ENCODE results near the gene RAPGEF6.

RAPGEF6 gene

GRCh38 chr5:131459216-131459615, 175.8 kb downstream of the RAPGEF6 start:
- Histone ChIP-seq H3K36me3 (ENCODE audit: control insufficient read depth, insufficient read depth, low read length) (peaks cover 6% of the 10 kb centered on the region), H3K9ac (ENCODE audit: low read length) (no peak overlapping the region), H3K4me3 (ENCODE audit: low read length) (no peak overlapping the region), H3K27me3 (ENCODE audit: control insufficient read depth, insufficient read depth, low read length) (no peaks in the 10 kb centered on the region), H3K27ac (ENCODE audit: low read depth, low read length) (no peak overlapping the region), H3K4me1 (ENCODE audit: control insufficient read depth, insufficient read depth, low read length) (peaks cover 5% of the 10 kb centered on the region)

GRCh38 chr5:131457193-131457592, 177.8 kb downstream of the RAPGEF6 start:
- Histone ChIP-seq H3K27me3 (ENCODE audit: control insufficient read depth, insufficient read depth, low read length) (no peaks in the 10 kb centered on the region), H3K4me1 (ENCODE audit: control insufficient read depth, insufficient read depth, low read length) (peaks cover 5% of the 10 kb centered on the region), H3K27ac (ENCODE audit: low read depth, low read length) (no peak overlapping the region), H3K36me3 (ENCODE audit: control insufficient read depth, insufficient read depth, low read length) (peaks cover 3% of the 10 kb centered on the region), H3K9ac (ENCODE audit: low read length) (no peak overlapping the region), H3K4me3 (ENCODE audit: low read length) (no peak overlapping the region)

GRCh38 chr5:131450941-131451340, 184.1 kb downstream of the RAPGEF6 start:
- Histone ChIP-seq H3K27ac (ENCODE audit: low read depth, low read length) (no peak overlapping the region), H3K4me1 (ENCODE audit: control insufficient read depth, insufficient read depth, low read length) (no peaks in the 10 kb centered on the region), H3K4me3 (ENCODE audit: low read length) (no peak overlapping the region), H3K27me3 (ENCODE audit: control insufficient read depth, insufficient read depth, low read length) (no peaks in the 10 kb centered on the region), H3K9ac (ENCODE audit: low read length) (no peak overlapping the region), H3K36me3 (ENCODE audit: control insufficient read depth, insufficient read depth, low read length) (peaks cover 11% of the 10 kb centered on the region)

GRCh38 chr5:131441184-131441583, 193.8 kb downstream of the RAPGEF6 start:
- Histone ChIP-seq H3K27ac (ENCODE audit: low read depth, low read length) (no peak overlapping the region), H3K9ac (ENCODE audit: low read length) (no peak overlapping the region)

GRCh38 chr5:131436081-131436480, 198.9 kb downstream of the RAPGEF6 start:
- no peak overlapping the region for H3K4me3 ChIP-seq (ENCODE audit: low read length)
- H3K27me3 ChIP-seq (ENCODE audit: control insufficient read depth, insufficient read depth, low read length) = no peaks in the 10 kb centered on the region
- no peak overlapping the region for H3K27ac ChIP-seq (ENCODE audit: low read depth, low read length)
- H3K4me1 ChIP-seq (ENCODE audit: control insufficient read depth, insufficient read depth, low read length) = no peaks in the 10 kb centered on the region
- H3K36me3 ChIP-seq (ENCODE audit: control insufficient read depth, insufficient read depth, low read length) = peaks cover 5% of the 10 kb centered on the region
- no peak overlapping the region for H3K9ac ChIP-seq (ENCODE audit: low read length)

More at GRCh38 chr5:131441184-131441583, 193.8 kb downstream of the RAPGEF6 start:
- H3K27me3 ChIP-seq (ENCODE audit: control insufficient read depth, insufficient read depth, low read length) = no peaks in the 10 kb centered on the region
- H3K36me3 ChIP-seq (ENCODE audit: control insufficient read depth, insufficient read depth, low read length) = peaks cover 8% of the 10 kb centered on the region
- no peaks in the 10 kb centered on the region for H3K4me1 ChIP-seq (ENCODE audit: control insufficient read depth, insufficient read depth, low read length)
- H3K4me3 ChIP-seq (ENCODE audit: low read length) = no peak overlapping the region

- no peak overlapping the region for H3K27ac ChIP-seq (ENCODE audit: low read depth, low read length)
- no peak overlapping the region for H3K4me3 ChIP-seq (ENCODE audit: low read length)
- H3K27me3 ChIP-seq (ENCODE audit: control insufficient read depth, insufficient read depth, low read length) = no peaks in the 10 kb centered on the region
- no peak overlapping the region for H3K9ac ChIP-seq (ENCODE audit: low read length)
- peaks cover 17% of the 10 kb centered on the region for H3K36me3 ChIP-seq (ENCODE audit: control insufficient read depth, insufficient read depth, low read length)
- H3K4me1 ChIP-seq (ENCODE audit: control insufficient read depth, insufficient read depth, low read length) = no peaks in the 10 kb centered on the region
Observed at GRCh38 chr5:131433109-131433508, 201.9 kb downstream of the RAPGEF6 start.

GRCh38 chr5:131431794-131432193, 203.2 kb downstream of the RAPGEF6 start:
- peaks cover 21% of the 10 kb centered on the region for H3K36me3 ChIP-seq (ENCODE audit: control insufficient read depth, insufficient read depth, low read length)
- H3K4me3 ChIP-seq (ENCODE audit: low read length) = no peak overlapping the region

GRCh38 chr5:131430794-131431193, 204.2 kb downstream of the RAPGEF6 start:
- H3K27me3 ChIP-seq (ENCODE audit: control insufficient read depth, insufficient read depth, low read length) = no peaks in the 10 kb centered on the region
- peaks cover 25% of the 10 kb centered on the region for H3K36me3 ChIP-seq (ENCODE audit: control insufficient read depth, insufficient read depth, low read length)
- H3K9ac ChIP-seq (ENCODE audit: low read length) = no peak overlapping the region
- H3K4me1 ChIP-seq (ENCODE audit: control insufficient read depth, insufficient read depth, low read length) = no peaks in the 10 kb centered on the region
- no peak overlapping the region for H3K27ac ChIP-seq (ENCODE audit: low read depth, low read length)
- H3K4me3 ChIP-seq (ENCODE audit: low read length) = no peak overlapping the region

More at GRCh38 chr5:131431794-131432193, 203.2 kb downstream of the RAPGEF6 start:
- Histone ChIP-seq H3K4me1 (ENCODE audit: control insufficient read depth, insufficient read depth, low read length) (no peaks in the 10 kb centered on the region), H3K27me3 (ENCODE audit: control insufficient read depth, insufficient read depth, low read length) (no peaks in the 10 kb centered on the region), H3K9ac (ENCODE audit: low read length) (no peak overlapping the region), H3K27ac (ENCODE audit: low read depth, low read length) (no peak overlapping the region)

- Histone ChIP-seq H3K27me3 (ENCODE audit: control insufficient read depth, insufficient read depth, low read length) (no peaks in the 10 kb centered on the region), H3K27ac (ENCODE audit: low read depth, low read length) (no peak overlapping the region), H3K9ac (ENCODE audit: low read length) (no peak overlapping the region), H3K4me3 (ENCODE audit: low read length) (no peak overlapping the region), H3K36me3 (ENCODE audit: control insufficient read depth, insufficient read depth, low read length) (peaks cover 21% of the 10 kb centered on the region), H3K4me1 (ENCODE audit: control insufficient read depth, insufficient read depth, low read length) (no peaks in the 10 kb centered on the region)
Observed at GRCh38 chr5:131426011-131426410, 209.0 kb downstream of the RAPGEF6 start.

GRCh38 chr5:131423056-131423455, 212.0 kb downstream of the RAPGEF6 start:
- H3K27me3 ChIP-seq (ENCODE audit: control insufficient read depth, insufficient read depth, low read length) = no peaks in the 10 kb centered on the region
- H3K27ac ChIP-seq (ENCODE audit: low read depth, low read length) = no peak overlapping the region
- no peaks in the 10 kb centered on the region for H3K4me1 ChIP-seq (ENCODE audit: control insufficient read depth, insufficient read depth, low read length)
- no peak overlapping the region for H3K9ac ChIP-seq (ENCODE audit: low read length)
- H3K36me3 ChIP-seq (ENCODE audit: control insufficient read depth, insufficient read depth, low read length) = peaks cover 9% of the 10 kb centered on the region
- no peak overlapping the region for H3K4me3 ChIP-seq (ENCODE audit: low read length)

- Histone ChIP-seq H3K4me1 (ENCODE audit: control insufficient read depth, insufficient read depth, low read length) (no peaks in the 10 kb centered on the region), H3K27ac (ENCODE audit: low read depth, low read length) (no peak overlapping the region), H3K27me3 (ENCODE audit: control insufficient read depth, insufficient read depth, low read length) (no peaks in the 10 kb centered on the region), H3K36me3 (ENCODE audit: control insufficient read depth, insufficient read depth, low read length) (no peaks in the 10 kb centered on the region), H3K9ac (ENCODE audit: low read length) (no peak overlapping the region), H3K4me3 (ENCODE audit: low read length) (no peak overlapping the region)
Observed at GRCh38 chr5:131419877-131420276, 215.2 kb downstream of the RAPGEF6 start.

GRCh38 chr5:131418846-131419245, 216.2 kb downstream of the RAPGEF6 start:
- Histone ChIP-seq H3K27me3 (ENCODE audit: control insufficient read depth, insufficient read depth, low read length) (no peaks in the 10 kb centered on the region), H3K4me3 (ENCODE audit: low read length) (no peak overlapping the region), H3K36me3 (ENCODE audit: control insufficient read depth, insufficient read depth, low read length) (no peaks in the 10 kb centered on the region), H3K4me1 (ENCODE audit: control insufficient read depth, insufficient read depth, low read length) (no peaks in the 10 kb centered on the region), H3K9ac (ENCODE audit: low read length) (no peak overlapping the region), H3K27ac (ENCODE audit: low read depth, low read length) (no peak overlapping the region)

GRCh38 chr5:131417240-131417869, 217.7 kb downstream of the RAPGEF6 start:
- H3K4me1 ChIP-seq (ENCODE audit: control insufficient read depth, insufficient read depth, low read length) = no peaks in the 10 kb centered on the region
- no peaks in the 10 kb centered on the region for H3K27me3 ChIP-seq (ENCODE audit: control insufficient read depth, insufficient read depth, low read length)
- H3K4me3 ChIP-seq (ENCODE audit: low read length) = no peak overlapping the region
- no peak overlapping the region for H3K9ac ChIP-seq (ENCODE audit: low read length)
- no peak overlapping the region for H3K27ac ChIP-seq (ENCODE audit: low read depth, low read length)
- no peaks in the 10 kb centered on the region for H3K36me3 ChIP-seq (ENCODE audit: control insufficient read depth, insufficient read depth, low read length)

Measured in rectal smooth muscle tissue (tissue), 1 donor.